ENCODE data around the gene CERS2.

The CERS2 gene

DNA sequence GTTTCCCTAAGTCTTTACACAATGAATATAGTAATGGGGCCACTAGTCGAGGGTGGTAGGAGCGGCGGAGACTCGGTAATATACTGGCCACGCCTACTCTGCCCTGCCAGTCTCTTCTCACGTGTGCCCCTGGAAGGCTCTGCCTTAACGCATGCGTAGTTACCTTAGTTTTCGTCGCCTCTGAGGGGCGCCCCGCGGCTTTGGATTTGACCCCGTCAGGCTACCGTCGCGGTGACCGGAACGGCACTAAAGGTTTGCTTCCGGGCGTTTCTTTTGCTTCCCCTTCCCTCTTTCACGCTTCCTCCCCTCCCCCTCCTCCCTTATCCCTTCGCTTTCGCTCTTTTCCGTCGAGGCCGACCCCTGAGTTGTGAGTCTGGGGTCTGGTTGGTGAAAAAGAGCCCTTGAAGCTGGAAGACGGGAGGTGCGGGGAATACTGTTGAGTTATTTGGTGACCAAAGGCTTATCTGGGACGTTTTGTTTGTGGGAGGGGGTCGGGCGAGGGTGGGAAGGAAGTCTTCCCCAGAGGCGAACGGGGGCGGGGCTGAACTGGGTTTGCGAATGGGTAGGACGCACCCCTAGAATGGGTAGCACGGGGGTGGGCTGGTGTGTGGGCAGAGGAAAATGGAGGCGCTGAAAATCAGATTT, 48.4 kb downstream of the CERS2 start, which contains the start of gene SETDB1:
SETDB1 (plus strand) TSS at position 267 of the 645 bp plus-strand sequence. CDS start 1,352 bp downstream, outside the sequence.
- TF ChIP-seq EGR1 (IDR thresholded peaks at IDR 0.05) (0 out of 2 replicates have a peak, but pooled peaks have one; percentile 5), TEAD4 (IDR thresholded peaks at IDR 0.05) (no peak), TAF1 (IDR thresholded peaks at IDR 0.05; ENCODE audit: low read depth) (peak; percentile 74), FOXM1 (IDR thresholded peaks at IDR 0.05; ENCODE audit: borderline replicate concordance, low read depth) (no peak), TCF12 (IDR thresholded peaks at IDR 0.05; ENCODE audit: low read depth) (peak; percentile 81), CREB1 (IDR thresholded peaks at IDR 0.05; ENCODE audit: low read depth) (no peak; the same call in 1 of the 2 replicates), RAD21 (IDR thresholded peaks at IDR 0.05; ENCODE audit: low read depth) (no peak)
- TF ChIP-seq, protein P1, sequence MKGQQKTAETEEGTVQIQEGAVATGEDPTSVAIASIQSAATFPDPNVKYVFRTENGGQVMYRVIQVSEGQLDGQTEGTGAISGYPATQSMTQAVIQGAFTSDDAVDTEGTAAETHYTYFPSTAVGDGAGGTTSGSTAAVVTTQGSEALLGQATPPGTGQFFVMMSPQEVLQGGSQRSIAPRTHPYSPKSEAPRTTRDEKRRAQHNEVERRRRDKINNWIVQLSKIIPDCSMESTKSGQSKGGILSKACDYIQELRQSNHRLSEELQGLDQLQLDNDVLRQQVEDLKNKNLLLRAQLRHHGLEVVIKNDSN (IDR thresholded peaks at IDR 0.05) = peak; percentile 84
- TF ChIP-seq, protein P2, sequence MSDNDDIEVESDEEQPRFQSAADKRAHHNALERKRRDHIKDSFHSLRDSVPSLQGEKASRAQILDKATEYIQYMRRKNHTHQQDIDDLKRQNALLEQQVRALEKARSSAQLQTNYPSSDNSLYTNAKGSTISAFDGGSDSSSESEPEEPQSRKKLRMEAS (IDR thresholded peaks at IDR 0.05) = peak; percentile 82

DNA sequence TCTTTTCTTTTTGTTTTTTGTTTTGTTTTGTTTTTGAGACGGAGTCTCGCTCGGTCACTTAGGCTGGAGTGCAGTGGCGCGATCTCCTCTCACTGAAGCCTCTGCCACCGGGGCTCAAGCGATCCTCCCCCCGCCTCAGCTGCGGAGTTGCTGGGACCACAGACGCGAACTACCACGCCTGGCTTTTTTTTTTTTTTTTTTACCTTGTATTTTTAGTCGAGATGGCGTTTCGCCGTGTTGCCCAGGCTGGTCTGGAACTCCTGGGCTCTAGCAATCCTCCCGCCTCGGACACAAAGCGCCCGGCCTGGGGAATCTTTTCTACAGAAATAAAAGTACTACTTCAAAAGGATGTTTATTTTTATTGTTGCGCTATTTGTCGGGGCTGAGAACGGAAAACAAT, 49.6 kb downstream of the CERS2 start:
- no peak for TF ChIP-seq CEBPB (IDR thresholded peaks at IDR 0.05)
- TF ChIP-seq EP300 (IDR thresholded peaks at IDR 0.05; ENCODE audit: borderline replicate concordance) = no peak
- TF ChIP-seq, protein P3, sequence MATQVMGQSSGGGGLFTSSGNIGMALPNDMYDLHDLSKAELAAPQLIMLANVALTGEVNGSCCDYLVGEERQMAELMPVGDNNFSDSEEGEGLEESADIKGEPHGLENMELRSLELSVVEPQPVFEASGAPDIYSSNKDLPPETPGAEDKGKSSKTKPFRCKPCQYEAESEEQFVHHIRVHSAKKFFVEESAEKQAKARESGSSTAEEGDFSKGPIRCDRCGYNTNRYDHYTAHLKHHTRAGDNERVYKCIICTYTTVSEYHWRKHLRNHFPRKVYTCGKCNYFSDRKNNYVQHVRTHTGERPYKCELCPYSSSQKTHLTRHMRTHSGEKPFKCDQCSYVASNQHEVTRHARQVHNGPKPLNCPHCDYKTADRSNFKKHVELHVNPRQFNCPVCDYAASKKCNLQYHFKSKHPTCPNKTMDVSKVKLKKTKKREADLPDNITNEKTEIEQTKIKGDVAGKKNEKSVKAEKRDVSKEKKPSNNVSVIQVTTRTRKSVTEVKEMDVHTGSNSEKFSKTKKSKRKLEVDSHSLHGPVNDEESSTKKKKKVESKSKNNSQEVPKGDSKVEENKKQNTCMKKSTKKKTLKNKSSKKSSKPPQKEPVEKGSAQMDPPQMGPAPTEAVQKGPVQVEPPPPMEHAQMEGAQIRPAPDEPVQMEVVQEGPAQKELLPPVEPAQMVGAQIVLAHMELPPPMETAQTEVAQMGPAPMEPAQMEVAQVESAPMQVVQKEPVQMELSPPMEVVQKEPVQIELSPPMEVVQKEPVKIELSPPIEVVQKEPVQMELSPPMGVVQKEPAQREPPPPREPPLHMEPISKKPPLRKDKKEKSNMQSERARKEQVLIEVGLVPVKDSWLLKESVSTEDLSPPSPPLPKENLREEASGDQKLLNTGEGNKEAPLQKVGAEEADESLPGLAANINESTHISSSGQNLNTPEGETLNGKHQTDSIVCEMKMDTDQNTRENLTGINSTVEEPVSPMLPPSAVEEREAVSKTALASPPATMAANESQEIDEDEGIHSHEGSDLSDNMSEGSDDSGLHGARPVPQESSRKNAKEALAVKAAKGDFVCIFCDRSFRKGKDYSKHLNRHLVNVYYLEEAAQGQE (IDR thresholded peaks at IDR 0.05; ENCODE audit: low read depth) = no peak
- TF ChIP-seq CREB1 (IDR thresholded peaks at IDR 0.05; ENCODE audit: low read depth) = no peak
- TF ChIP-seq TEAD4 (IDR thresholded peaks at IDR 0.05) = no peak

DNA sequence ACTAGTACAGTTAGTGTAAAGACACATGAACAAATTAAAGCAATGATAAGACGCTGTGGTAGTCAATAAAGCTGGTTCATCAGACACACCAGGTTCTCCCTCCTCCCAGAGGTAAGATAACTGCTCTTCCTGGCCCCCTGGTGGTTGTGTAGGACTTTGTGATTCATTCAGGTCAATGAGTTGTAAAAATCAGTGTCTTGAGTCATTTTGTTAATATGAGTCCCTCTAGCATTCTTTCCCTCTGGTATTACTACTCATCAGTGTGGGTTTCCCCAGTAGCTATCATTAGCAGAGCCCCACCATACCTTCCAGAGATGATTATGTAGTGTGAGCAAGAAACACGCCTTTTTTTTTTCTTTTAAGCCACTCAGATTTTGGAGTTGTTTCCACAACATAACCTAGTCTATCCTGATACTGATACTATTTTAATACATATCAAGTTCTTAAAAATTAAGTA, 52.1 kb downstream of the CERS2 start:
- TF ChIP-seq, protein P1 (IDR thresholded peaks at IDR 0.05) = no peak
- no peak for TF ChIP-seq TCF12 (IDR thresholded peaks at IDR 0.05; ENCODE audit: low read depth)
- no peak for TF ChIP-seq EGR1 (IDR thresholded peaks at IDR 0.05)
- peak; percentile 64 for TF ChIP-seq RAD21 (IDR thresholded peaks at IDR 0.05; ENCODE audit: low read depth)
- no peak for TF ChIP-seq CEBPB (IDR thresholded peaks at IDR 0.05)

DNA sequence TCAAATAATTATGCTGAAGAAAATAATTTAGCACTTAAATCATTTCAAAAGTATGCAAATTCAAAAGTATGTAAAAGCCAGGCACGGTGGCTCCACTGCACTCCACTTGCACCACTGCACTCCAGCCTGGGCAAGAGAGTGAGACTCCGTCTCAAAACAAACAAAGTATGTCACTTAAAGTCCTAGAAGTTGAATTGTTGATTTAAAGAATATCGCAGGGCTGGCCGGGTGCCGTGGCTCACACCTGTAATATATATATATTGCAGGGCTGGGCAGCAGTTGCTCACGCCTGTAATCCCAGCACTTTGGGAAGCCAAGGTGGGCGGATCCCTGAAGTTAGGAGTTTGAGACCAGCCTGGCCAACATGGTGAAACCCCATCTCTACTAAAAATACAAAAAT, 57.2 kb downstream of the CERS2 start:
- no peak for TF ChIP-seq CREB1 (IDR thresholded peaks at IDR 0.05; ENCODE audit: low read depth)
- TF ChIP-seq EP300 (IDR thresholded peaks at IDR 0.05; ENCODE audit: borderline replicate concordance) = no peak
- TF ChIP-seq NFIC (IDR thresholded peaks at IDR 0.05) = no peak
- TF ChIP-seq ZBTB7A (IDR thresholded peaks at IDR 0.05; ENCODE audit: low read depth) = no peak
- TF ChIP-seq CEBPB (IDR thresholded peaks at IDR 0.05) = no peak
- TF ChIP-seq RAD21 (IDR thresholded peaks at IDR 0.05; ENCODE audit: low read depth) = no peak
- no peak for TF ChIP-seq FOXM1 (IDR thresholded peaks at IDR 0.05; ENCODE audit: borderline replicate concordance, low read depth)
- TF ChIP-seq, protein P3 (IDR thresholded peaks at IDR 0.05; ENCODE audit: low read depth) = no peak
- no peak for TF ChIP-seq TAF1 (IDR thresholded peaks at IDR 0.05; ENCODE audit: low read depth)
- TF ChIP-seq, protein P1 (IDR thresholded peaks at IDR 0.05) = no peak
- no peak for TF ChIP-seq TCF12 (IDR thresholded peaks at IDR 0.05; ENCODE audit: low read depth)
- no peak for TF ChIP-seq TEAD4 (IDR thresholded peaks at IDR 0.05)
- TF ChIP-seq, protein P2 (IDR thresholded peaks at IDR 0.05) = no peak
- no peak for TF ChIP-seq EGR1 (IDR thresholded peaks at IDR 0.05)
- TF ChIP-seq YY1 (IDR thresholded peaks at IDR 0.05; ENCODE audit: low read depth) = no peak
